ENCODE results near the gene ACSBG1. TPM values are rescaled to one million over a fixed set of nuclear protein-coding genes. Genes with fewer than 3 reads are reported as not detected.

ACSBG1 gene
- total RNA-seq, 3 donors from 2014 or later: 0.32 to 5.2 (median 0.53) TPM

DNA sequence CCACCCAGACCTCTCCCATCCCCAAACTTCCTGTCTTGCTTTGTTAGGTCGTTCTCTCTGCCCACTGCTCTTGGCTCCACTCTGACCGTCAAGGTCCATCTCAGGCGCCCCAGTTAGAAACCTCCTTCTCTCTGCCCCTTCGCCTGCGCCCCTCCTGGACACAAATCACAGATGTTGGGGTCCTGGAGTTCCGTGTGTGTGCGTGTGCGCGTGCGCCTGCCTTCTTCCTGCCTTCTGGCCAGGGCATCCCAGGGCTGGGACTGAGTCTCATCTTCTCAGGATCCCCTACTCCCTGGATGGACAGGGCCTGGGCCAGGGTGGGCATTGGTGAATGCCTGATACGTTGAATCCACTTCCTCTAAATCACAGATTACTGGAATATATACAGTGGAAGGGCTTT lies 869 bp downstream of the ACSBG1 start:
- Histone ChIP-seq H3K9me3 (no peaks in the 10 kb centered on the region), H3K36me3 (ENCODE audit: low read depth) (no peaks in the 10 kb centered on the region), H3K4me3 (no peak overlapping the region), H3K4me1 (ENCODE audit: low read depth) (no peaks in the 10 kb centered on the region)
- intact Hi-C loops (cut with DNase I, micrococcal nuclease): no loop called here
- DNase-seq: no peak
- TF ChIP-seq, protein P1, sequence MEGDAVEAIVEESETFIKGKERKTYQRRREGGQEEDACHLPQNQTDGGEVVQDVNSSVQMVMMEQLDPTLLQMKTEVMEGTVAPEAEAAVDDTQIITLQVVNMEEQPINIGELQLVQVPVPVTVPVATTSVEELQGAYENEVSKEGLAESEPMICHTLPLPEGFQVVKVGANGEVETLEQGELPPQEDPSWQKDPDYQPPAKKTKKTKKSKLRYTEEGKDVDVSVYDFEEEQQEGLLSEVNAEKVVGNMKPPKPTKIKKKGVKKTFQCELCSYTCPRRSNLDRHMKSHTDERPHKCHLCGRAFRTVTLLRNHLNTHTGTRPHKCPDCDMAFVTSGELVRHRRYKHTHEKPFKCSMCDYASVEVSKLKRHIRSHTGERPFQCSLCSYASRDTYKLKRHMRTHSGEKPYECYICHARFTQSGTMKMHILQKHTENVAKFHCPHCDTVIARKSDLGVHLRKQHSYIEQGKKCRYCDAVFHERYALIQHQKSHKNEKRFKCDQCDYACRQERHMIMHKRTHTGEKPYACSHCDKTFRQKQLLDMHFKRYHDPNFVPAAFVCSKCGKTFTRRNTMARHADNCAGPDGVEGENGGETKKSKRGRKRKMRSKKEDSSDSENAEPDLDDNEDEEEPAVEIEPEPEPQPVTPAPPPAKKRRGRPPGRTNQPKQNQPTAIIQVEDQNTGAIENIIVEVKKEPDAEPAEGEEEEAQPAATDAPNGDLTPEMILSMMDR (IDR thresholded peaks at IDR 0.05): no peak
- no peak for ATAC-seq

DNA sequence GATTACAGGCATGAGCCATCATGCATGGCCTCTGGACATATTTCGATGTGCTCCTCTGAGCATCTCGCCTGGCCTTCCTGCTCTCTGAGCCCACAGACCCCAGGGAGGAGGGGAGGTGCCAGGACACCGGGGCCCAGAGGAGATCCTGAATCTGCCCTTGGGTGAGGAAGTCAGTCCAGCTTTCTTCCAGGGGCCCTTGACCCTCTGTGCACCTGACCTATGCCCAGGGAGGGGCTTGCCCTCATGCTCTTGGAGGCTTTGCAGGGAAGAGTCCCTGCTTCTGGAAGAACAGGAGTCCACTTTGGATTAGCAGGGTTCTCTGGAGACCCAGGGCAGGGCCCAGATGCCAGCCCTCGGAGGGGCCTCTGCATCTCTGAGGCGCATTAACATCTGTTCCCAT lies 1.4 kb downstream of the ACSBG1 start:
- Histone ChIP-seq H3K36me3 (ENCODE audit: low read depth) (no peaks in the 10 kb centered on the region), H3K9me3 (no peaks in the 10 kb centered on the region), H3K4me3 (no peak overlapping the region), H3K4me1 (ENCODE audit: low read depth) (no peaks in the 10 kb centered on the region)
- ATAC-seq (no peak), DNase-seq (no peak)
- TF ChIP-seq, protein P1 (IDR thresholded peaks at IDR 0.05): no peak
- intact Hi-C loops (cut with DNase I, micrococcal nuclease): no loop called here

DNA sequence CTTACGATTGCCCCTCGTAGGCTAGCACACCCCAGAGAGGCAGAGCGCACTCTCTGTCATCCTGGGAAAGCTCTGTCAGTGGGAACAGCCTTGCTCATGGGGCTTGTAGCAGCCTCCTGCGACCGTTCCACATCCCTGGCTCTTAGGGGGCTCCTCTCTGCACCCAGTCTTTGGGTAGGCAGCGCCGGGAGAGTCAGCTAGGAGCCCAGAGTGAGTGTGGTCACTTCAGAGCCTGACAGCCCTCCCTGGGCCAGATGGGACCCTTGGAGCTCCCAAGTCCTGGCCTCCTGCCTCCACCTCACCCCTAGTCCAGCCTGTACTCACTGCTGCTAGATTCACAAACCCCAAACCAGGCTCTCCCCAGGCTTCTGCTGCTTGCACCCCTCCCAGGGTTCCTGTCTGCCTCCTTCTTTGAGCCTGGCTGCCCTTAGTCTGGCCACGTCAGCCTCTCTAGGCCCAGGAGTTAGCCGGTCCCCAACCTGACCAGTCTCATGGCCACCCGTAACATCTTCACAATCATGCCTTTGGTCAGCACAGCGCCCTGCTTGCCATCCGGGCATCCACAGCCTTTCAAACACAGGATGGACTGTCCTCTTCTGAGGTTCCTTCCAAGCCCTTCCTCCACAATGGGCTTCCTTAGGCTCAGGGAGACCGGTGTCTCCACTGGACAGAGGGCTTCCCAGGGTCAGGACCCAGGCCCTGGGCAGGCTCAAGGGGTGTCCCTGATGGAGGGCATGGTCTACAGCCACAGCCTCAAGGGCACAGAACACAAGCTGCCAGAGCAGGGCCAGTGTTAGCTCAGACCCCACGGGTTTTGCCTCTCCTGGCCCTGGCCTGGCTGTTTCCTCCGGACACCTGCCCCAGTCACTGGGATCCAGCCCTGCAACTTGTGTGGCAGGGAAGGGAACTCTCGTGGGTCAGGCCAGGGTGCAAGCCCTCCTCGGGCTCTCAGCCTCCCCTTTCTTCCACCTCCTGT lies 4.6 kb downstream of the ACSBG1 start:
- intact Hi-C loops (cut with DNase I, micrococcal nuclease): no loop called here
- Histone ChIP-seq H3K9me3 (no peaks in the 10 kb centered on the region), H3K36me3 (ENCODE audit: low read depth) (no peaks in the 10 kb centered on the region), H3K4me3 (no peak overlapping the region), H3K4me1 (ENCODE audit: low read depth) (no peaks in the 10 kb centered on the region)
- ATAC-seq (no peak), DNase-seq (no peak)
- TF ChIP-seq, protein P1 (IDR thresholded peaks at IDR 0.05): no peak

DNA sequence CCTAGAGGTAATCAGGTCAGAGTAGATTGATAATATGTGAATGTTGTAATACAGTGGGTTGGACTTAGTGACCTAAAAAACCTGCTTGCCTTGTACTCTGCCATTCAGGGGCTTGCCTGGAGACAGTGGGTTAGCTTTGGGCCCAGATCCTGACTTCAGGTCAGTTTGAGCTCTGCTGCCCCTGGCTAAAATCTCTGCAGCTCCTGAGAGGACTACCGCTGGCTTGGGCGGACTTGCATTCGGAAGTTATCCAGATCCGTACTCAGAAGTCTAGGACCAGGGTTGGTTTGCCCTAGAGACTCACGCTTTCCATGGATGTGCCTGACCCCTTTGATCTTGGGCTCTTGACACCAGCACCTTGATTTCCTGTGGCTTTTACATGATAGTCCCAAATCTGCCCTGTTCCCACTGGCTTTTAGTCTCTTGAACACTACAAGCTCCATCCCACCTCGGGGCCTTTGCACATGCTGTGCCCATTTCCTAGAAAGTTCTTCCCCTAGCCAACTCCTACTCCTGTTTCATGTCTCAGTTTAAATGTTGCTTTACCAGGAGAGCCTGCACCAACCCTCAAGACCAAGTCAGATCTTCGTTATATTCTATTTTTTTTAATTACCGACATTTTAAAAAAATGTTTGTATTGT lies 5.9 kb downstream of the ACSBG1 start:
- Histone ChIP-seq H3K4me1 (ENCODE audit: low read depth) (no peaks in the 10 kb centered on the region), H3K9me3 (no peaks in the 10 kb centered on the region), H3K36me3 (ENCODE audit: low read depth) (no peaks in the 10 kb centered on the region), H3K4me3 (no peak overlapping the region)
- ATAC-seq: no peak
- intact Hi-C loops (cut with DNase I, micrococcal nuclease): no loop called here
- no peak for DNase-seq
- TF ChIP-seq, protein P1 (IDR thresholded peaks at IDR 0.05): no peak

DNA sequence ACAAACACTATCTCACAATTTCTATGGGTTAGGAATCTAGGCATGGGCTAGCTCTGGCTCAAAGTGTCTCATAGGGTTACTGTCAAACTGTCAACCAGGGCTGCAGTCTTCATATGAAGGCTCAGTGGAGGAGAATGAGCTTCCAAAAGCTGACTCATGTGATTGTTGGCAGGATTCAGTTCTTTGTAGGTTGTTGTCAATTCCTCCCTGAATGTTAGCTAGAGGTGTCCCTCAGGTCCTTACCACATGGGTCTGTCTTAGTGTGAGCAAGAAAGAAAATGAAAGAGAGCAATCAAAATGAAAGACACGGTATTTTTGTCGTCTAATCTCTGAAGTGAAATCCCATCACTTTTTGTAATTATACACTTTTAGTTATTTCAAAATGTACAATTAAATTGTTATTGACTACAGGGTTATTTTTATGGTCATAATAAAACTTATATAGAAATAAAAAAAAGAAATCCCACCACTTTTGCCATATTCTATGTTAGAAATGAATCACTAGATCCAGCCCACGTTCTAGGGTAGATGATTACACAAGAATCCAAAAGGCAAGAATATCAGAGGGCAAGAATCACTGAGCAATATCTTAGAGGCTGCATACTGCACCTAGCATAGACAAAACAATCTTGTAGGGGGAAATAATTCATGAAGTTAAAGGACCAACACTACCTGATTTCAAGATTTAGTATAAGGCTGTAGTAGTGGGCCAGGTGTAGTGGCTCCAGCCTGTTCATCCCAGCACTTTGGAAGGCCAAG lies 8.4 kb downstream of the ACSBG1 start:
- no peak for ATAC-seq
- DNase-seq: no peak
- intact Hi-C loops (cut with DNase I, micrococcal nuclease): no loop called here
- no peaks in the 10 kb centered on the region for H3K36me3 ChIP-seq (ENCODE audit: low read depth)
- no peaks in the 10 kb centered on the region for H3K9me3 ChIP-seq
- no peak overlapping the region for H3K4me3 ChIP-seq
- TF ChIP-seq, protein P1 (IDR thresholded peaks at IDR 0.05): no peak
- no peaks in the 10 kb centered on the region for H3K4me1 ChIP-seq (ENCODE audit: low read depth)

All from mucosa of descending colon (tissue), 3 donors.